GM19328 (cell line): ENCODE data around the gene PEF1.

ENCODE experiments used
- ATAC-seq: cut with Tn5 transposase; IDR thresholded peaks from one replicate; pipeline ENCODE4 v1.9.1; 2021; ENCODE audit warnings: mild to moderate bottlenecking, moderate library complexity; ENCODE audit not compliant: unreplicated experiment

PEF1 gene

GRCh38 chr1:31632649-31633048 is 12.0 kb downstream of the PEF1 start:
- no peak for ATAC-seq

GRCh38 chr1:31628931-31629556 is 15.6 kb downstream of the PEF1 start:
- no peak for ATAC-seq

DNA sequence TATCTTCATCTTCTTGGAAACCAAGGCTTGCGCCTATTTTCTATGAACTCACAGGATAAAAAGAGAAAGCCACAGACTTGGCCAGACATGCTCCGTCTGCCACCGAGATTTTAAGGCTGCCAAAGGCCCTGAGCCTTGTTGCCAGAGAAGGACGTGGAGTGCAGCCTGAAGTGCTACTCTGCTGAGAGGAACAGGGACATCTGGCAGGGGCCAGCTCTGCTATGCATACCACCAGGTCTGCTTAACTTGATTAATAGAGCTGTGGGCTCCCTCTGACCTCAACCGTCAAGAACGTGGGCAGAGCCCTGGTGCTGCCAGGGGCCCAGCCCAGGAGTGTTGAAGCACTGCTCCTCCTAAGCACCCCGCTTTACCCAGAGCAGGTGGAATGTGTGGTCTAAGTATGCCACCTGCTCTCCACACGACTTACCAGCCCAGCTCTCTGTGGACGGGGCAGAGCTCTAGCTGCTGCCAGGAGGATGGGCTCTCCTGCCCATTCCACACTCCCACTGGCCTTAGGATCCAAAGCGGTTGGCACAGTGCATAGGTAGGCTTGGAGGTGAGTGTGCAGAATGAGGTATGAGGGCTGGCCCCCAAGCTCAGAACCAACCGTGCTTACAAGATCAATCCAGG is 16.6 kb downstream of the PEF1 start:
- ATAC-seq, result no peak

DNA sequence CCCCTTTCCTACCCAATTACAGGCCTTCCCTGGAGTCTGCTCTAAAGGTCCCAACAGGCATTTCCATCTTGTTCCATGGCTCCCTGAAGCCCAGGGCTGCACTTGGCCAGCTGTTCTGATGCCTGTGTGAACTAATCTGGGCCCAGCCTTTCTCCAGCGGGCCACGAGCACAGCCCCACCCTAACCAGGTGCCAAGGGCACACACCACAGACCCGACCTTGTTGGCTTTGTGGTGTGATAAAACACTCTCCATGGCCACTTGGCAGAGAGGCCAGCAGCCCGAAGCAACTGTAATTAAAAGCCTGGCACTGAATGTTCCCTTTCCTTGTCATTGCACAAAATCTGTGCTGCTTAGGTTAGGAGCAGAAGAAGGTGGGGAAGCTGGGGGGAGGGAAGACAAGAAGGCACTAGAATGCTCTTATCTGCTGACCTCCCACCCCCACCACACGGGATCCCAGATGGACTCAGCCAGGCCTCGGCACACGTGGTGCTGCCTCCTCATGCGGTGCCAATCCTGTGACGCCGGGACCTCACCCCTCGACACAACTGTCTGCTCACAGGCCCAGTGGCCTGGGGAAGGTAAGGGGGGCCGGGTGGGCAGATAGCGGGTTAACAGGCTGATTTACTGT is 17.3 kb downstream of the PEF1 start:
- ATAC-seq, result no peak

GRCh38 chr1:31626223-31627207 is 18.2 kb downstream of the PEF1 start:
- no peak for ATAC-seq

- ATAC-seq, result no peak
Measured at GRCh38 chr1:31625561-31626222, 19.0 kb downstream of the PEF1 start.

DNA sequence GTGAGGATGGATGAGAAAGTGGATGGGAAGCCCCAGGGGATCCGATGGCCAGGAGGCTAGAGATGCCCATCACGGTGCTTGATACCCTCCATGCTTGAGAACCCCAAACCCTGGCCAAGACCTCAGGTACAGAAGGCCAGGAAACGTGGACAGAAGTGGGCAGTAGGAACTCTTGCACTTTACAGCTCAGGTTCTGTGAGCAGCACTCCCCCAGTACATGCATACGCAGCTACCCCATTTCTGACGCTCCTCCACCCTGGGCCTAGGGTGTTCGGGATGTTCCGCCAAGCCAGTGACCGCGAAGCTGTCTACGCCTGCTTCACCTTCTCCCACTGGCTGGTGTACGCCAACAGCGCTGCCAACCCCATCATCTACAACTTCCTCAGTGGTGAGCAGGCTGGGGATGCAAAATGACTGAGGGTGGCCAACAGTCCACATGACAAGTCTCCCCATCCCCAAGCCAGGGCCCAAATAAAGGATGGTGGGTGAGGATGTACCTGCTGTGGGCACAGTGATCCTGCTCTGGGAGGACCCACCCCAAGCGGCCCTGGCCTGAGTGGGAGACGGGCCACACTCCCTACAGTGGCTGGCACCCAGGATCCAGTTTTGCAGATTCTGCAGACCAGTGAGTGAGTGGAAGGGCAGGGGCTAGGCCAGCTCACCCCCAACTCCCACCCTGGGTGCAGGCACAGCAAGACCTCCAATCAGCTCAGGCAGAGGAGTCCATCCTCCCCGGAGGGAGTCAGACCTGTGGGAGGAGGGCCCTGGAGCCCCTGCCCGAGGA is 19.8 kb downstream of the PEF1 start:
- no peak for ATAC-seq

- ATAC-seq, result no peak
Measured at GRCh38 chr1:31624309-31624708, 20.4 kb downstream of the PEF1 start.

- no peak for ATAC-seq
Measured at GRCh38 chr1:31623365-31623764, 21.3 kb downstream of the PEF1 start.

- ATAC-seq, result no peak
Measured at GRCh38 chr1:31621847-31622730, 22.6 kb downstream of the PEF1 start.

GRCh38 chr1:31621498-31621820 is 23.2 kb downstream of the PEF1 start:
- ATAC-seq, result no peak

DNA sequence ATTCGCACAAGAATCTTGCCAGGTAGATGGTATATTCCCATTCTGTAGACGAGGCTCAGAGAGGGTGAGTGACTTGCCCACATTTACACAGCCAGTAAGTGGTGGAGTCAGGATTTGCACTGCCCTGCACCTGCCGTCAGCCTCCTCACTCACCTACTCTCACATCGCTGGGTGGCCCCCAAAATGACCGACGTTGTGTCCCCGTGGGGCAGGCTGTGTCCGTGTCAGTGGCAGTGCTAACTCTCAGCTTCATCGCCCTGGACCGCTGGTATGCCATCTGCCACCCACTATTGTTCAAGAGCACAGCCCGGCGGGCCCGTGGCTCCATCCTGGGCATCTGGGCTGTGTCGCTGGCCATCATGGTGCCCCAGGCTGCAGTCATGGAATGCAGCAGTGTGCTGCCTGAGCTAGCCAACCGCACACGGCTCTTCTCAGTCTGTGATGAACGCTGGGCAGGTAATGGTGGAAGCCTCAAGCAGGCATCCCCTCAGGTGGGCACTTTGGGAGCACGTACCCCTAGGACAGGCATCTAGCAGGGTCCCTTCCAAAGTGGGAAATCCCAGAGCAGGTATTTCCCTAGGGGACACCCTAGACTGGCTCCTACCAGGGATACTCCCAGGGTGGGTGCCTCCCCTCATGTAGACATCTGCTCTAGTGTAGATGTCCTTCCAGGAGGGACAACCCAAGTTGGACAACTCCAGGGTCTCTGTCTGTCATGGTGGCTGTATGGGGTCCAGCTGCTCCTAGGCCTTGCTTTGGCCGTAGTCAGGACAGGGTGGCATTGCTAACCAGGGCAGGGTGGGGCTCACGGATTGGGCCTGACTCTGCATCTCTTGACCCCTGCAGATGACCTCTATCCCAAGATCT is 23.8 kb downstream of the PEF1 start:
- no peak for ATAC-seq

DNA sequence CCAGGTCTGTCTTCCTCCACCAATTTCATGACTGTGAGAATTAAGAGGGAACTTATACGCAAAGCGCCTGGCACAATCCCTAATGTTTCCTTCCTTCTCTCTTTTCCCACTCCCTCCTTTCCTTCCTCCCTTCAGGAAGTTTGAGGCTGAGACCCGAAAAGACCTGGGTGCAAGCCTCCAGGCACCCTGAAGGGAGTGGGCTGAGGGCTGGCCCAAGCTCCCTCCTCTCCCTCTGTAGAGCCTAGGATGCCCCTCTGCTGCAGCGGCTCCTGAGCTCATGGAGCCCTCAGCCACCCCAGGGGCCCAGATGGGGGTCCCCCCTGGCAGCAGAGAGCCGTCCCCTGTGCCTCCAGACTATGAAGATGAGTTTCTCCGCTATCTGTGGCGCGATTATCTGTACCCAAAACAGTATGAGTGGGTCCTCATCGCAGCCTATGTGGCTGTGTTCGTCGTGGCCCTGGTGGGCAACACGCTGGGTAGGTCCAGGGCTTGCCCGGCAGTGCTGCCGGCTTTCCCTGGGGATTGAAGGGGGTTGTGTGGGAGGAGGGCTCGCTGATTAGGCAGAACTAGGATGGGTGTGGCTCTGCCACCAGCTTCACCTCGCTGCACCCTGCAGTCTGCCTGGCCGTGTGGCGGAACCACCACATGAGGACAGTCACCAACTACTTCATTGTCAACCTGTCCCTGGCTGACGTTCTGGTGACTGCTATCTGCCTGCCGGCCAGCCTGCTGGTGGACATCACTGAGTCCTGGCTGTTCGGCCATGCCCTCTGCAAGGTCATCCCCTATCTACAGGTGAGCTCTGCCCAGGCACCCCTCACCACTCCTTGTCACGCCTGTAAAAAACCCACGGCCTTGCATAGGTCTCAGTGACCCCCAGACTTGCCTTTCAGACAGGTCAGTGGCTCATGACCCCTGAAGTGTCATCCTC is 25.5 kb downstream of the PEF1 start:
- no peak for ATAC-seq

DNA sequence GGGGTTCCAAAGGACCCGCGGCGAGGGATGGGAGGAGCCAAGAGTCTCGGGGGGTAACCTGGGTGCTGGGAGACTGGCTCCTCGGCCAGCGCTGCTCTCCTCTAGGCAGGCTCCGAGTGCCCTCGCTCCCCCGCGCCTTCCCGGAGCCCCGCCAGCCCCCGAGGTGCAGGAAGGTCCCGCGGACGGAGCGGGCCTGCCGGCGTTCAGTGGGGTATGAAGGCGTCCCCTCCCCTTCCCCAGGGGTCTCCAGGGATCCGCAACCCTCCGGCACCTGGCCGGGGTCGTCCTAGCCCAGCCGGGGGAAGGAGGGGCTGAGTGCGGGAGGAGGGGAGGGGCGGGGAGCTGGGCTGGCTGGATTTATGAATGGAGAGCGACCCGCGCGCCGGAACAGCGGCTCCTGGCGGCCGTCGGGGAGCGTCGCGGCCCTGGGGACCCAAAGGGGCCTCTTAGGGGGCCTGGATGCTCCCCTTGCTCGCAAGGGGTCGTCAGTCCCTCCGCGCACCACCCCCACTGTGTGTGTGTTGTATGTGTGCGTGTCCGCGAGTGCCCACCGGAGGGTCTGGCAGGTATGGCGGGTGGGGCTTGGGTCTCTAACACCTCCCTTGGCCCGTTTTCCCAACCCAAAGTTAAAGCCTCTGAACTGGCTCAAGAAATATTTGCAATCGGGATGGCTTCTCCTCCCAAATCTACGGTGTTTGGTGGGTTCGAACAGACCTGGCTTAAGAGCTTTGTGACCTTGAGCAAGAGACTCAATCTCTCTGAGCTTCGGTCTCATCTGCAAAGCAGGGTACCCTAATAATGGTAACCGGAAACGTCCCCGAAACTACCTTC is 26.5 kb downstream of the PEF1 start:
- no peak for ATAC-seq

DNA sequence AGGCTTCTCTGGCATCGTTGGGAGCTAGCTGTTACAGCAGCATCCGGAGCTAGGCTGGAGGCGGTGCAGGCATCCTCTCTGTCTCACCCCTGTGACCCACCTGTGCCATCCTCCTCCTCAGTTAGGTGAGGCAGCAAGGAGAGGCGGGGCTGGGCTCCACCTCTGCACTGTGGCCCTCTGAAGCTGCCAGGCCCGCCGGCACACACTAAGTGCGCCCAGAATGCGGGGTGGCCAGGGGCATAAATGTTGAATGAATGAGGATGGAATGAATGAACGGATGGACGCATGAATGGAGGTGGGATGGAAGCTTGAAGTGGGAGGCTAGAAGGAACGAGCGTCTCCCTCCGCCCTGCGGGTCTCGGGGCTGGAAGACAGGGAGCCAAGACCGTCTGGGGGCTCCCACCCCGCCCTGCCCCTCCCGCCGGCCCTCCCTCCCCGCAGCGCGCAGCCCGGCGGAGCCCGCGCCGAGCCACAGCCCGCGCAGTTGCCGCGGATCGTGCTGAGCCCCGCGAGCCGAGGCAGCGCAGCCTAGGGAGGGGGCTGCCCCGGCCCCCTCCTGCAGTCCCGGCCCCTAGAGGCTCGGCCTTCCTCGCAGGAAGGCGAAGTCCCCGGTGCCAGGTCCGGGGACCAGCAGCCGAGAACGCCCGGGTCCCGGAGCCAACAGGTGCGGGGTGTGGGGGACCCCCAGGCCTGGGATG is 27.3 kb downstream of the PEF1 start, which contains the start of gene HCRTR1:
TSS of gene HCRTR1 (plus strand) at position 472 of the 698 bp plus-strand sequence. CDS start 1,504 bp downstream, outside the sequence.
- ATAC-seq, result no peak
